B cell (primary cell): Measurements from ENCODE around the gene ZNF592. TPM values are rescaled to one million over a fixed set of nuclear protein-coding genes. Genes with fewer than 3 reads are reported as not detected.

ENCODE experiments used
- ATAC-seq: fragments of 200-7000 bp; cut with Tn5 transposase; one replicate; pipeline ENCODE4 v1.10.0; 2021; ENCODE audit warnings: low read depth, mild to moderate bottlenecking, moderate number of reproducible peaks, moderate library complexity
- CTCF ChIA-PET: fragments of 350-600 bp; sonication (Branson Sonifier 250); formaldehyde crosslinking; loops from one replicate; lab custom pipeline; 2021; ENCODE audit warnings: antibody characterized with exemption, inconsistent platforms; lab: Charles Lee
- POLR2A ChIA-PET: fragments of 350-600 bp; sonication (Branson Sonifier 250); formaldehyde crosslinking; loops from one replicate; lab custom pipeline; 2021; ENCODE audit warnings: antibody characterized with exemption; lab: Charles Lee
- DNase-seq: peaks from one replicate; pipeline ENCODE4 v3.0.0; 2013
- H2AFZ ChIP-seq: 2 replicates; pipeline ENCODE4 v1.6.1; 2012; ENCODE audit warnings: mild to moderate bottlenecking, low read depth, low read length; ENCODE audit not compliant: insufficient read depth, poor library complexity, severe bottlenecking
- H3K27ac ChIP-seq, 2 donors: 1 replicate in 1 of 2; 2 replicates in 1 of 2; pipeline ENCODE4 v1.5.1; 2012 to 2013; ENCODE audit warnings: low read length in 2 of 2, mild to moderate bottlenecking in 2 of 2, moderate library complexity in 1 of 2
- H3K27me3 ChIP-seq, 4 experiments: fragments of 200-600 bp in 1 of 4; sonication (generic) in 1 of 4; replicated peaks in 1 of 4; 1 replicate in 2 of 4; 2 replicates in 2 of 4; pipeline versions ENCODE4 v1.6.1 to v1.7.0; 2013 to 2016; ENCODE audit warnings: low read length in 3 of 4, mild to moderate bottlenecking in 2 of 4, mixed read lengths in 1 of 4, moderate library complexity in 1 of 4; ENCODE audit not compliant: insufficient read depth in 4 of 4, control insufficient read depth in 3 of 4; ENCODE audit errors: control extremely low read depth in 1 of 4
- H3K36me3 ChIP-seq, 2 experiments: replicated peaks in 1 of 2; 1 replicate in 1 of 2; 2 replicates in 1 of 2; pipeline versions ENCODE4 v1.6.1 to v1.7.1; 2013; ENCODE audit warnings: low read length in 1 of 2; ENCODE audit not compliant: insufficient read depth in 2 of 2, control insufficient read depth in 1 of 2; ENCODE audit errors: control extremely low read depth in 1 of 2, extremely low read depth in 1 of 2
- H3K4me1 ChIP-seq, 2 donors: fragments of 200-600 bp in 1 of 2; sonication (generic) in 1 of 2; 1 replicate in 1 of 2; 2 replicates in 1 of 2; pipeline versions ENCODE4 v1.5.1 to v1.6.1; 2013 to 2017; ENCODE audit warnings: low read length in 2 of 2; ENCODE audit not compliant: control insufficient read depth in 2 of 2, insufficient read depth in 2 of 2
- H3K4me2 ChIP-seq: replicated peaks from 2 replicates; pipeline ENCODE3; 2012; ENCODE audit warnings: mild to moderate bottlenecking, low read depth, low read length; ENCODE audit not compliant: poor library complexity, severe bottlenecking
- H3K4me3 ChIP-seq, 5 experiments: fragments of 200-600 bp in 1 of 5; sonication (generic) in 1 of 5; 1 replicate in 3 of 5; 2 replicates in 2 of 5; pipeline versions ENCODE4 v1.5.1 to v1.7.0; 2011 to 2016; ENCODE audit warnings: low read length in 4 of 5, mild to moderate bottlenecking in 4 of 5, low read depth in 2 of 5, control low read depth in 1 of 5, moderate library complexity in 1 of 5; ENCODE audit not compliant: insufficient read depth in 1 of 5; ENCODE audit errors: control extremely low read depth in 1 of 5, extremely low read depth in 1 of 5
- H3K79me2 ChIP-seq: fragments of 200-600 bp; sonication (generic); one replicate; pipeline ENCODE4 v1.6.0; 2016; ENCODE audit warnings: low read length; ENCODE audit not compliant: control insufficient read depth, insufficient read depth
- H3K9ac ChIP-seq: fragments of 200-600 bp; sonication (generic); 2 replicates; pipeline ENCODE4 v1.6.1; 2017; ENCODE audit warnings: mild to moderate bottlenecking, low read length, moderate library complexity
- H3K9me3 ChIP-seq, 3 donors: one replicate each; pipeline versions ENCODE4 v1.6.1 to v1.7.1; 2013; ENCODE audit warnings: low read length in 2 of 3; ENCODE audit not compliant: control insufficient read depth in 2 of 3, insufficient read depth in 1 of 3; ENCODE audit errors: control extremely low read depth in 1 of 3
- H4K20me1 ChIP-seq: 2 replicates; pipeline ENCODE4 v1.6.0; 2012; ENCODE audit warnings: mild to moderate bottlenecking, low read length; ENCODE audit not compliant: insufficient read depth, control insufficient read depth, poor library complexity, severe bottlenecking
- H3K27ac Mint-ChIP-seq: one replicate; pipeline ENCODE4 v1.8.0; 2021; ENCODE audit warnings: mixed read lengths
- H3K27me3 Mint-ChIP-seq: one replicate; pipeline ENCODE4 v1.8.0; 2021; ENCODE audit warnings: mixed read lengths
- H3K4me1 Mint-ChIP-seq: one replicate; pipeline ENCODE4 v1.8.0; 2021; ENCODE audit warnings: mixed read lengths
- H3K4me3 Mint-ChIP-seq: one replicate; pipeline ENCODE4 v1.8.0; 2021; ENCODE audit warnings: mixed read lengths
- H3K9me3 Mint-ChIP-seq: one replicate; pipeline ENCODE4 v1.8.0; 2022; ENCODE audit warnings: mixed read lengths; ENCODE audit not compliant: insufficient read depth
- EZH2 ChIP-seq: IDR thresholded peaks from 2 replicates; pipeline ENCODE4 v1.6.1; 2012; ENCODE audit warnings: borderline replicate concordance, low read depth, mild to moderate bottlenecking, moderate library complexity, low read length; ENCODE audit not compliant: insufficient read depth, poor library complexity, severe bottlenecking
- WGBS: methylation state at CpG from one replicate; pipeline ENCODE4 v1.1.5; 2013; ENCODE audit warnings: missing lambda C conversion rate; ENCODE audit not compliant: insufficient coverage; 5-methylcytosine and 5-hydroxymethylcytosine counted together
- intact Hi-C: fragments of 100-400 bp; cut with micrococcal nuclease; formaldehyde crosslinking; loops from one replicate; pipeline ENCODE4 v1.10.0; 2022
- polyA plus RNA-seq: library from polyadenylated mRNA; depleted of rRNA; stranded (reverse); fragments of >200 nt; gene quantifications from 2 replicates; pipeline ENCODE4 v1.2.3, GENCODE V29; 2012
- total RNA-seq, 2 donors: library from RNA; stranded (reverse); fragments of 120-200 nt in 1 of 2; gene quantifications; 1 replicate in 1 of 2; 2 replicates in 1 of 2; pipeline versions ENCODE4 v1.2.3 to v1.2.4, GENCODE V29; 2013 to 2022
- TF ChIP-seq, protein P1 (sequence below): fragments of 200-600 bp; IDR thresholded peaks from one replicate; pipeline ENCODE4 v1.8.0; 2022; ENCODE audit warnings: antibody characterized with exemption, mild to moderate bottlenecking

The ZNF592 gene
- total and polyA plus RNA-seq, 2 donors (not counting 1 experiment from before 2014, with no cell fraction given) = 35.8 to 64.4 TPM

DNA sequence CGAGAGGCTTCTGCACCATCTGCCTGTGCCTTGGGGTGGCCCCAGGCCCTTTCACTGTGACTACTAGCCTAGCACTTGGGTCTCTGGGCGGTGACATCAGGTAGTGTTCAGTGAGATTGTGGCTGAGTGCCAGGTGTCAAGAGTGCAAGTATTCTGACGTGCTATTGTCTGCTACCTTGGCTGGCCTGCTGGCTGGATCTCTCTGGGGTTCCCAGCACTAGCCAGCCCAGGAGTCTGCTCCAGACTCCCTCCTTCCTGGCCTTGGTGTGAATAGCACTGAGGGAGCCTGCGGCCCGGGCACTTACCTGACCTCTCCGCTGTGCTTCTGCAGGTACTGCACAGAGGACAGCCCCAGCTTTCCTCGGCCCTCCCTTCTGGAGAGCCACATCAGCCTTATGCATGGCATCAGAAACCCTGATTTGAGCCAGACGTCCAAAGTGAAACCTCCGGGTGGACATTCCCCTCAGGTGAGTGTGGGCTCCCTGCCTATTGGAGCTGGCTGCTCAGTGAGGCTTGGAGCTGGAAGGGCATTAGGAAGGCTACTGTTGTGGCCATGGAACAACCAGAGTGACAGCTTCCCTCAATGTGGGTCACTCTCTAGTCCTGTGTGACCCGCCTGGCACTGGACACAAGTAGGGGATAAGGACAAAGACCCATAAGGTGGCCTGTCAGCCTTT, 51.3 kb downstream of the ZNF592 start:
- Mint-ChIP-seq H3K4me3 (no peak overlapping the region), H3K4me1 (no peaks in the 10 kb centered on the region), H3K27ac (no peak overlapping the region), H3K9me3 (no peaks in the 10 kb centered on the region), H3K27me3 (no peaks in the 10 kb centered on the region)
- Histone ChIP-seq H3K4me1 (no peaks in the 10 kb centered on the region), H3K79me2 (no peaks in the 10 kb centered on the region), H3K27me3 (no peaks in the 10 kb centered on the region), H3K4me3 (no peak overlapping the region), H3K9ac (no peak overlapping the region), H4K20me1 (peaks cover 34% of the 10 kb centered on the region), H3K4me2 (no peak overlapping the region), H2AFZ (no peak overlapping the region), H3K36me3 (peaks cover 4 to 84% of the 10 kb centered on the region in 2 experiments), H3K9me3 (no peaks in the 10 kb centered on the region), H3K27ac (no peak overlapping the region)
- WGBS = 95% methylated on average over 10 of the region's 10 CpGs
- DNase-seq = no peak
- ChIA-PET CTCF (interaction anchor here (0.5 kb wide), 1 partner anchor 64 kb away, joined by 3 read pairs; no protein-coding TSS in a partner anchor), POLR2A (no interaction called here)
- TF ChIP-seq, protein P1, sequence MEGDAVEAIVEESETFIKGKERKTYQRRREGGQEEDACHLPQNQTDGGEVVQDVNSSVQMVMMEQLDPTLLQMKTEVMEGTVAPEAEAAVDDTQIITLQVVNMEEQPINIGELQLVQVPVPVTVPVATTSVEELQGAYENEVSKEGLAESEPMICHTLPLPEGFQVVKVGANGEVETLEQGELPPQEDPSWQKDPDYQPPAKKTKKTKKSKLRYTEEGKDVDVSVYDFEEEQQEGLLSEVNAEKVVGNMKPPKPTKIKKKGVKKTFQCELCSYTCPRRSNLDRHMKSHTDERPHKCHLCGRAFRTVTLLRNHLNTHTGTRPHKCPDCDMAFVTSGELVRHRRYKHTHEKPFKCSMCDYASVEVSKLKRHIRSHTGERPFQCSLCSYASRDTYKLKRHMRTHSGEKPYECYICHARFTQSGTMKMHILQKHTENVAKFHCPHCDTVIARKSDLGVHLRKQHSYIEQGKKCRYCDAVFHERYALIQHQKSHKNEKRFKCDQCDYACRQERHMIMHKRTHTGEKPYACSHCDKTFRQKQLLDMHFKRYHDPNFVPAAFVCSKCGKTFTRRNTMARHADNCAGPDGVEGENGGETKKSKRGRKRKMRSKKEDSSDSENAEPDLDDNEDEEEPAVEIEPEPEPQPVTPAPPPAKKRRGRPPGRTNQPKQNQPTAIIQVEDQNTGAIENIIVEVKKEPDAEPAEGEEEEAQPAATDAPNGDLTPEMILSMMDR = no peak
- TF ChIP-seq EZH2 = no peak
- ATAC-seq = no peak
- intact Hi-C loops = no loop called here

GRCh38 chr15:84800365-84800806, 52.0 kb downstream of the ZNF592 start:
- DNase-seq (no peak), ATAC-seq (no peak)
- ChIA-PET CTCF (interaction anchor here (0.5 to 0.6 kb wide), 2 partner anchors 64 to 158 kb away, joined by 3 read pairs; no protein-coding TSS in a partner anchor), POLR2A (no interaction called here)
- no peak overlapping the region for H3K27ac Mint-ChIP-seq
- no peak overlapping the region for H3K4me3 ChIP-seq
- intact Hi-C loops = no loop called here
- H3K9ac ChIP-seq = no peak overlapping the region
- no peak overlapping the region for H3K4me2 ChIP-seq
- H3K9me3 Mint-ChIP-seq = no peaks in the 10 kb centered on the region
- H3K27ac ChIP-seq = no peak overlapping the region
- no peak for TF ChIP-seq EZH2
- TF ChIP-seq, protein P1 = no peak
- no peaks in the 10 kb centered on the region for H3K27me3 ChIP-seq
- no peaks in the 10 kb centered on the region for H3K79me2 ChIP-seq
- H3K4me1 Mint-ChIP-seq = no peaks in the 10 kb centered on the region
- WGBS = no CpG with 5 or more reads among the region's 3 CpGs
- peaks cover 33% of the 10 kb centered on the region for H4K20me1 ChIP-seq
- no peak overlapping the region for H3K4me3 Mint-ChIP-seq
- peaks cover 4 to 86% of the 10 kb centered on the region in 2 experiments for H3K36me3 ChIP-seq
- H2AFZ ChIP-seq = no peak overlapping the region
- H3K4me1 ChIP-seq = no peaks in the 10 kb centered on the region
- H3K9me3 ChIP-seq = no peaks in the 10 kb centered on the region
- no peaks in the 10 kb centered on the region for H3K27me3 Mint-ChIP-seq
